A204.1 (cell line): ENCODE results near the gene POTEJ.
"Not testable (repeated sequence)": the region's sequence is repeated elsewhere in the genome, so short reads cannot be mapped to it uniquely, and the experiment has no call there.

Source experiments
- FAIRE-seq: peaks from 2 replicates; lab custom pipeline; 2012; peaks lifted over from hg19 to GRCh38; lab: Jason Lieb, UNC

POTEJ gene

GRCh38 chr2:130608276-130609001 is 2.8 kb upstream of the POTEJ start:
- not testable (repeated sequence) for FAIRE-seq

- not testable (repeated sequence) for FAIRE-seq
Measured at GRCh38 chr2:130609002-130609920, 2.0 kb upstream of the POTEJ start.

DNA sequence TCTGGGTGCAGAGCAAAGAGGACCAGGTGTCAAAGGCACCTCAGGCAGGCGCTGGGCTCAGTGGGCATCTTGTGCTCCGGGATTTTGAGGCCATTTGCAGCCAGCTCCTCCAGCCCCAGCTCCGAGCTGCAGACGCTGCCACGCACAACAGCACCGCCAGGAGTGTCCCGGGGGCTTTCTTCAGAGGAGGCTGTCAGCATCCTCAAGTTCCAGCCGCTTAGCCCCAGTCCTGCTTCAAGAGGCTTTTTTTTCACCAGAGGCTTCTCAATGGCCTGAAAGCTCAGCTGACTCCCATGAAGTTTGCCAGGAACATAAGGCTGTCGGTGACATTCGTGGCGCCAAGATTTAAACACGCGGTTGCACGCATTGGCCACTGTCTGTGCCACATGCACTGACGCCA is 754 bp upstream of the POTEJ start:
- not testable (repeated sequence) for FAIRE-seq

DNA sequence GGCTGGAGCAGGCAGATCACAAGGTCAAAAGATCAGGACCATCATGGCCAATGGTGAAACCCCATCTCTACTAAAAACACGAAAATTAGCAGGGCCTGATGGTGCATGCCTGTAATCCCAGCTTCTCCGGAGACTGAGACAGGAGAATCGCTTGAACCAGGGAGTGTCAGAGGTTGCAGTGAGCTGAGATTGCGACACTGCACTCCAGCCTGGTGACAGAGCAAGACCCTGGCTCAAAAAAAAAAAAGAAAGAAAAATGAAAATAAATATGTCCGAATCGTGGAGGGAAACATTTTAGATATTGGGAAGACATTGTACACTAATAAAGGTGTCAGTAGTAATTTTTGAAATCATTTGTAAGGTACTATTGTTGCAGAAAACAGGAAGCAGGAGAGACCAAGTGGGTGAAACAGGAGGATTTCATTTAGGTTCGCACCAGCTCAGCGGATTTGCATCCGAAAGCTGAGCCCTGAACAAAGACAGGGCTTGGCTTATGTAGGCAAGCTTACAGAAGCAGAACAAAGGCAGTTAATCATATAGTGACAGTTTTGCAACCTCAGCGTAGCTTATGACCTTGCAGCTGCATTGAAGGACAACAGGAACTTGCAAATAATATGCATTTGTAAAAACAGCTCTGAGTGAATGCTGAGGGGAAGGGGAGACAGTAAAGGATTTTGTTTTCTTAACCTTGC is 17.7 kb downstream of the POTEJ start:
- not testable (repeated sequence) for FAIRE-seq

DNA sequence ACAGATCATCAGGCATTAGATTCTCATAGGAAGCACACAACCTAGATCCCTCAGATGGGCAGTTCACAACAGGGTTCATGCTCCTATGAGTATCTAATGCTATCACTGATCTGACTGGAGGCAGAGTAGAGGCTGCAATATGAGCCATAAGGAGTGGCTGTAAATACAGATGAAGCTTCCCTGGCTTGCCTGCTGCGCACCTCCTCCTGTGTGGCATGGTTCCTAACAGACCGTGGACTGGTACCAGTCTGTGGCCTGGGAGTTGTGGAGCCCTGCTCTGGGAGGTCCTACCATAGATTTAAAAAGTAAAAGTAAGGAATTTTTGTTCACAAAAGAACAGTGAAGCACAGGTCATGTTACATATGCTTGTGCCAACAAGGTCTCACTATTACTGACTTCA is 27.7 kb downstream of the POTEJ start:
- not testable (repeated sequence) for FAIRE-seq

GRCh38 chr2:130641688-130642087 is 30.4 kb downstream of the POTEJ start:
- not testable (repeated sequence) for FAIRE-seq

DNA sequence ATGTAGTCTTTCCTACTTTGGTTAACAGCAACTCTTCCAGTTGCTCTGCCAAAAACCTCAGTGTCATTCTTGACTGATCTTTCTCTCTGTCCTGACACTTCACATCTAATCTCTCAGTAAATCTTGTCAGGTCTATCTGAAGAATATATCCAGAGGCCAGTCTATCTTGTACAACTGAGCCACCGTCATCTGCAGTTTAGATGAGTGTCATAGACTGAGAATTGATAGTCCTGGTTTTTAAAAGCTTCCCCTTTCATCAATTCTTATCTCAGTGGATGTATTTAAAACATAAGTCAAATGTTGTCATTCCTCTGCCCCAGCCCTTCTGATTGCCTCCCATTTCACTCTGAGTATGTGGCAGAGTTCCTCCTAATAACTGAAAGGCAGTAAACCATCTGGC is 38.0 kb downstream of the POTEJ start:
- FAIRE-seq = not testable (repeated sequence)

- FAIRE-seq = not testable (repeated sequence)
Measured at GRCh38 chr2:130664506-130664905, 53.3 kb downstream of the POTEJ start.

DNA sequence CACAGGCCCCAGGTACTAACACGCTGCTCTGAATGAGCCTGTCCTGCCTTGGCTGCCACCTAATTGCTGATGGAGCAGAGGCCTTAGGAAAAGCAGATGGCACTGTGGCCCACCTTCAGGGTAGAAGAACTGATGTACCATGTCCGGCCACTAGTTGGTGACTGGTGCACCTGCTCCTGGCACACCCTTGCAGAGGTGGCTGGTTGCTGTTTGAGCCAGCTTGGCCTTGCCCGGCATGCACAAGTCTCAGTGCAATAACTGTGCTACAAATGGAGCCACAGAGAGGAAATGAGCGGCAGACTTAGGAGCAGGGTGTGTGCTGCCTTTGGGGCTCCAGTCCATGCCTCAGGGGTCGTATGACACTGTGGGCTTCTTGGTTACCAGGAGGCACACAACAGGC is 54.4 kb downstream of the POTEJ start:
- not testable (repeated sequence) for FAIRE-seq

- FAIRE-seq = not testable (repeated sequence)
Measured at GRCh38 chr2:130667516-130667915, 56.3 kb downstream of the POTEJ start.

DNA sequence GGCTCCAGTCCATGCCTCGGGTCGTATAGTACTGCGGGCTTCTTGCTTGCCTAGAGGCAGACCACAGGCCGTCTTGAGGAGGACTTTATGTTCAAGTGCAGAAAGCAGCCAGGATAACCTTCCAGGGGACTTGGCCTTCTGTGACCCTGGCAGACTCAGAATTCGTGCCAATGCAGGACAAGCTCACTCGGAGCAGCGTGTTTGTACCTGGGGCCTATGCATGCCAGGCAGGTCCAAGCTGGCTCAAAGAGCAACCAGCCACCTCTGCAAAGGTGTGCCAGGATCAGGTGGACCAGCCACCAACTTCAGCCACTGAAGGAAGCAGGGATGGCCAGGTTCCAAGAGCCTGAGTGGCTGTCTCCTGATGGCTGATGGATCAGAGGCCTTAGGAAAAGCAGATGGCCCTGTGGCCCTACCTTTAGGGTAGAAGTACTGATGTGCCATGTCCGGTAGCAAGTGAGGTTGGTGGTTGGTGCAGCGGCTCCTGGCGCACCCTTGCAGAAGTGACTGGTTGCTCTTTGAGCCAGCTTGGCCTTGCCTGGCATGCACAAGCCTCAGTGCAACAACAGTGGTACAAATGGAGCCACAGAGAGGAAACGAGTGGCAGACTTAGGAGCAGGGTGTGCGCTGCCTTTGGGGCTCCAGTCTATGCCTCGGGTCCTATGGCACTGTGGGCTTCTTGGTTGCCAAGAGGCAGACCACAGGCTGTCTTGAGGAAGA is 58.9 kb downstream of the POTEJ start:
- not testable (repeated sequence) for FAIRE-seq

- not testable (repeated sequence) for FAIRE-seq
Measured at GRCh38 chr2:130692041-130692770, 81.0 kb downstream of the POTEJ start.

DNA sequence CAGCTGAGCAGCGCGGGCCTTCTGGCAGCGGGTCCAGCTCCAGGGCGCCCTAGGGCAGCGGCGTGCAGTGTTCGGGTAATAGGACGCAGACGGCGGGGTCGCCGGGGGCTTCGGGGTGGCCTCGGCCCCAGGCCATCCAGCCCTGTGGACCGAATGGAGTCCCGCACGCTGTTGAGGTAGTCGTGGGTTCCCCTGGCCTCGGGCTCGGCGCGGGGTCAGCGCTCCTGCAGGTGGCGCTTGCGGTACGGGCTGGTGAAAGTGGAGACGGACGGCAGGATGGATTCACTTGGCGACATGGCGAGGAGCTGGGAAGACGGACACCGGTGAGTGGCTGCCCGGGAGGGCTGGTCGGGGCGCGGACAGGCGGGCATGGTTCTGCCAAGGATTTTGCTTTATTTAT is 82.2 kb downstream of the POTEJ start:
- not testable (repeated sequence) for FAIRE-seq

DNA sequence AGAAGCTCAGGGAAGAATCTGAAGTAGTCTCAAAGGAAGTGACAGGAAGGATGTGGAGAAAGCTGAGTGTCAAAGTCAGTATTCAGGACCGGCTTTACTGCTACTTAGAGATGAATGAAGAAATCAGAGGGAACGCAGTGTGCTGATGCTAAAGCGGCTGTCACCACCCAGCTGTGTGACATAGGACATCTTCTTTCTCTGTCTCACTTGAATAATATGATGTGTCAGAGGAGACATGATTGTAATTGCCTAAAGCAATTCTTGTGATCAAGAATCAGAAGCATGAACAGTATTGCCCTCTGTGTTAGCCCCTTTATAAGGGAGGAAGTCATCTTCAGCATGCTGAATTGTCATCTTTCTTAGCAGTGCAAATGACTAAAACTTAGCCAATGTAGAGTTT is 92.0 kb downstream of the POTEJ start:
- FAIRE-seq = not testable (repeated sequence)
